Mesenteric fat pad (tissue), 1 donor: ENCODE results near the gene TBX2. TPM values are rescaled to one million over a fixed set of nuclear protein-coding genes. Genes with fewer than 3 reads are reported as not detected.
A peak's percentile ranks its signal among the peaks of the same experiment; 100 is the strongest.
"Not testable (repeated sequence)": the region's sequence is repeated elsewhere in the genome, so short reads cannot be mapped to it uniquely, and the experiment has no call there.

Source experiments
- DNase-seq: peaks from one replicate; pipeline ENCODE4 v3.0.0-alpha.2; 2020; ENCODE audit warnings: low spot score
- total RNA-seq: library from RNA; stranded (reverse); fragmentation: NEBNext Ultra II Directional; extraction: Animal tissue kit (Norgen Biotek cat#: 25700); gene quantifications from one replicate; pipeline ENCODE4 v1.2.1, GENCODE V29; 2021
- donor health status: DM: yes; HTN: yes; CAD: no.

TBX2 gene
- total RNA-seq, 1 donor from 2014 or later = 16.1 TPM

- no peak for DNase-seq
These were observed 27.1 kb downstream of the TBX2 start for GRCh38 chr17:61426482-61427304.

GRCh38 chr17:61427567-61427966 lies 27.9 kb downstream of the TBX2 start:
- DNase-seq = no peak

- no peak for DNase-seq
These were observed 29.6 kb downstream of the TBX2 start for GRCh38 chr17:61429274-61429673.

GRCh38 chr17:61429831-61430230 lies 30.2 kb downstream of the TBX2 start:
- DNase-seq = not testable (repeated sequence)

GRCh38 chr17:61431594-61432311 lies 32.1 kb downstream of the TBX2 start:
- DNase-seq = no peak

- DNase-seq = no peak
These were observed 36.6 kb downstream of the TBX2 start for GRCh38 chr17:61436273-61436672.

- DNase-seq = no peak
These were observed 37.5 kb downstream of the TBX2 start for GRCh38 chr17:61436995-61437704.

GRCh38 chr17:61440697-61441096 lies 41.1 kb downstream of the TBX2 start:
- no peak for DNase-seq

- not testable (repeated sequence) for DNase-seq
These were observed 41.9 kb downstream of the TBX2 start for GRCh38 chr17:61441507-61441906.

- DNase-seq = no peak
These were observed 42.6 kb downstream of the TBX2 start for GRCh38 chr17:61442136-61442775.

- DNase-seq = peak; percentile 76
These were observed 43.3 kb downstream of the TBX2 start for GRCh38 chr17:61442878-61443474.

- DNase-seq = no peak
These were observed 43.8 kb downstream of the TBX2 start for GRCh38 chr17:61443475-61443882.

- DNase-seq = peak; percentile 78
These were observed 44.4 kb downstream of the TBX2 start for GRCh38 chr17:61444075-61444474.

GRCh38 chr17:61444831-61445230 lies 45.2 kb downstream of the TBX2 start:
- no peak for DNase-seq

GRCh38 chr17:61447358-61447757 lies 47.7 kb downstream of the TBX2 start:
- DNase-seq = no peak

GRCh38 chr17:61448042-61448441 lies 48.4 kb downstream of the TBX2 start:
- no peak for DNase-seq

GRCh38 chr17:61449140-61449539 lies 49.5 kb downstream of the TBX2 start:
- not testable (repeated sequence) for DNase-seq

GRCh38 chr17:61449707-61450640 lies 50.3 kb downstream of the TBX2 start:
- DNase-seq = no peak

- DNase-seq = peak; percentile 74
These were observed 51.2 kb downstream of the TBX2 start for GRCh38 chr17:61450641-61451537.
